Skeletal muscle tissue (tissue), 4 donors: Measurements from ENCODE around the gene PCDHB6. TPM values are rescaled to one million over a fixed set of nuclear protein-coding genes. Genes with fewer than 3 reads are reported as not detected.
"Not testable (repeated sequence)": the region's sequence is repeated elsewhere in the genome, so short reads cannot be mapped to it uniquely, and the experiment has no call there.

Experiments
- H3K27ac ChIP-seq: one replicate; pipeline ENCODE4 v1.7.0; 2013; ENCODE audit warnings: mild to moderate bottlenecking, low read depth, low read length, inconsistent platforms
- H3K27me3 ChIP-seq, 3 donors: one replicate each; pipeline ENCODE4 v1.7.0; 2013; ENCODE audit warnings: low read length in 3 of 3; ENCODE audit not compliant: control insufficient read depth in 3 of 3, insufficient read depth in 3 of 3
- H3K36me3 ChIP-seq, 3 donors: one replicate each; pipeline ENCODE4 v1.7.0; 2013; ENCODE audit warnings: low read length in 3 of 3; ENCODE audit not compliant: control insufficient read depth in 3 of 3, insufficient read depth in 3 of 3
- H3K4me1 ChIP-seq, 3 donors: one replicate each; pipeline ENCODE4 v1.7.0; 2013; ENCODE audit warnings: low read length in 3 of 3, mild to moderate bottlenecking in 3 of 3; ENCODE audit not compliant: control insufficient read depth in 3 of 3, insufficient read depth in 3 of 3
- H3K4me3 ChIP-seq, 3 donors: one replicate each; pipeline ENCODE4 v1.7.0; 2013; ENCODE audit warnings: low read length in 3 of 3
- H3K9ac ChIP-seq, 3 donors: one replicate each; pipeline ENCODE4 v1.7.0; 2013; ENCODE audit warnings: low read length in 3 of 3, mild to moderate bottlenecking in 3 of 3, moderate library complexity in 2 of 3, low read depth in 1 of 3
- H3K9me3 ChIP-seq, 3 donors: one replicate each; pipeline ENCODE4 v1.7.0; 2013; ENCODE audit warnings: low read length in 3 of 3; ENCODE audit not compliant: control insufficient read depth in 3 of 3
- total RNA-seq: library from RNA; depleted of rRNA; stranded (reverse); fragments of >200 nt; gene quantifications from one replicate; pipeline ENCODE4 v1.2.3, GENCODE V29; 2014
- donor health status: Osteomylitis.

PCDHB6 gene
- total RNA-seq, 1 donor from 2014 or later = 0.52 TPM

GRCh38 chr5:141157356-141157755 is 7.5 kb downstream of the PCDHB6 start:
- H3K9me3 ChIP-seq = peaks cover 6 to 22% (median 7%) of the 10 kb centered on the region in 3 donors
- H3K9ac ChIP-seq, H3K27ac ChIP-seq, H3K4me1 ChIP-seq, H3K27me3 ChIP-seq, H3K4me3 ChIP-seq, H3K36me3 ChIP-seq: not testable (repeated sequence)

- H3K4me1 ChIP-seq, H3K27ac ChIP-seq, H3K9ac ChIP-seq, H3K36me3 ChIP-seq, H3K4me3 ChIP-seq, H3K27me3 ChIP-seq: not testable (repeated sequence)
- peaks cover 6 to 21% (median 7%) of the 10 kb centered on the region in 3 donors for H3K9me3 ChIP-seq
These were observed 8.0 kb downstream of the PCDHB6 start for GRCh38 chr5:141157901-141158300.

GRCh38 chr5:141172381-141173204 is 22.7 kb downstream of the PCDHB6 start, which contains the start of gene PCDHB7:
Gene PCDHB7, plus strand, starts transcription at chr5:141172644. Its CDS starts 192 bp downstream, at chr5:141172836.
- Histone ChIP-seq H3K27ac (no peak within 1 kb of the TSS), H3K9ac (no peak within 1 kb of the TSS), H3K27me3 (peaks cover 2 to 10% (median 5%) of the 10 kb centered on the region in 3 donors), H3K4me3 (peak within 1 kb of the TSS in 2 of 3 donors; percentile 4 to 45), H3K36me3 (no peaks in the 10 kb centered on the region), H3K4me1 (no peaks in the 10 kb centered on the region), H3K9me3 (peaks cover 0 to 13% (median 6%) of the 10 kb centered on the region in 3 donors)

- not testable (repeated sequence) for H3K27ac ChIP-seq, H3K4me1 ChIP-seq, H3K36me3 ChIP-seq, H3K9ac ChIP-seq, H3K4me3 ChIP-seq
- H3K27me3 ChIP-seq = peaks cover 5 to 16% (median 10%) of the 10 kb centered on the region in 3 donors
- H3K9me3 ChIP-seq = peaks cover 6 to 21% (median 8%) of the 10 kb centered on the region in 3 donors
These were observed 24.6 kb downstream of the PCDHB6 start for GRCh38 chr5:141174291-141175104.

GRCh38 chr5:141175933-141176332 is 26.1 kb downstream of the PCDHB6 start:
- Histone ChIP-seq H3K9me3 (peaks cover 6 to 21% (median 8%) of the 10 kb centered on the region in 3 donors), H3K27me3 (peaks cover 5 to 16% (median 10%) of the 10 kb centered on the region in 3 donors)

GRCh38 chr5:141177577-141178191 is 27.8 kb downstream of the PCDHB6 start, which contains the start of gene PCDHB8:
Gene PCDHB8, plus strand, starts transcription at chr5:141177790. Its CDS starts 245 bp downstream, at chr5:141178035.
- H3K4me3 ChIP-seq, H3K9ac ChIP-seq, H3K27ac ChIP-seq, H3K4me1 ChIP-seq, H3K36me3 ChIP-seq: not testable (repeated sequence)
- Histone ChIP-seq H3K27me3 (peaks cover 5 to 16% (median 10%) of the 10 kb centered on the region in 3 donors), H3K9me3 (peaks cover 6 to 21% (median 8%) of the 10 kb centered on the region in 3 donors)

More at GRCh38 chr5:141175933-141176332, 26.1 kb downstream of the PCDHB6 start:
- H3K9ac ChIP-seq = no peak overlapping the region
- no peak overlapping the region for H3K4me3 ChIP-seq
- H3K4me1 ChIP-seq = no peaks in the 10 kb centered on the region
- H3K36me3 ChIP-seq = no peaks in the 10 kb centered on the region
- no peak overlapping the region for H3K27ac ChIP-seq

- not testable (repeated sequence) for H3K4me1 ChIP-seq, H3K27ac ChIP-seq, H3K4me3 ChIP-seq, H3K9ac ChIP-seq, H3K36me3 ChIP-seq
- Histone ChIP-seq H3K9me3 (peaks cover 9 to 30% (median 12%) of the 10 kb centered on the region in 3 donors), H3K27me3 (peaks cover 5 to 16% (median 10%) of the 10 kb centered on the region in 3 donors)
These were observed 29.5 kb downstream of the PCDHB6 start for GRCh38 chr5:141179371-141179770.

- Histone ChIP-seq H3K27me3 (peaks cover 2 to 15% (median 10%) of the 10 kb centered on the region in 3 donors), H3K9me3 (peaks cover 9 to 30% (median 12%) of the 10 kb centered on the region in 3 donors)
- H3K4me3 ChIP-seq, H3K36me3 ChIP-seq, H3K9ac ChIP-seq, H3K4me1 ChIP-seq, H3K27ac ChIP-seq: not testable (repeated sequence)
These were observed 30.0 kb downstream of the PCDHB6 start for GRCh38 chr5:141179876-141180275.

GRCh38 chr5:141180313-141180712 is 30.5 kb downstream of the PCDHB6 start:
- H3K4me1 ChIP-seq = no peaks in the 10 kb centered on the region
- peaks cover 0 to 13% (median 10%) of the 10 kb centered on the region in 3 donors for H3K27me3 ChIP-seq
- H3K27ac ChIP-seq = no peak overlapping the region
- H3K9me3 ChIP-seq = peaks cover 9 to 26% (median 12%) of the 10 kb centered on the region in 3 donors
- no peaks in the 10 kb centered on the region for H3K36me3 ChIP-seq
- H3K4me3 ChIP-seq = no peak overlapping the region
- no peak overlapping the region for H3K9ac ChIP-seq
